ENCODE data around the gene STARD4.

- TF ChIP-seq CTCF (IDR thresholded peaks at IDR 0.05) (no peak), POLR2A (IDR thresholded peaks at IDR 0.05) (no peak)
Measured at GRCh38 chr5:111553868-111554267, 41.5 kb upstream of the STARD4 start.

Measured in esophagus squamous epithelium (tissue), 4 donors.